ENCODE measurements around the gene FBLN1.

DNA sequence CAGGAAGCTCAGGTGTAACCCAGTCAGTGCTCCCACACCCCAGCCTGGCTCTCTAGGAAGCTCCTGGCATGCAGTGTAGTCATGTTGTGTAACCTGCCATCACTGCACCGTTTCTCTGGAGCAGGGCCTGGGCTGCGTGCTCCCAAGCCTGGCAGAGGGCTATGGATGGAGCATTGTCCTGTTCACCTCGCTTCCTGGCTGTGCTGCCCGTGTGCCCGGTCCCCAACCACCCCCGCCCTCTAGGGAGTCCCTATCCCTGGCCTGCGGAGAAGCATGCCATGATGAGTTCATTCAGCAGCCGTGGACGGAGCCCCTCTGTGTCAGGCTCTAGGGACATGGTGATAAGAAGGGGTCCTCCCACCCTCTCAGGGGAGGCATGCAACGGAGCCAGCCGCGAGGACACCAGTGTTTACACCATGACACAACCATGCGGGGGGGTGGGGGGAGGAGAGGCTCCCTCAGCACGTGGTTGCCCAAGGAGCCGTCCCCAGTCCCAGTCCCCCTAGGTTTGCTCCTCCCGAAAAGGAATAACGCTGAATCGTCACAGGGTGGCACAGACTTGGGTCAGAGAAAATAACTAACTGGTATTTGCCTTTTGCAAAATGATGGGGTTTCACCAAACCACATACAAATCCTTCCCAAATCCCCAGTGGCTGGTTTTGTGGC is 73.1 kb downstream of the FBLN1 start:
- TF ChIP-seq, protein P1, sequence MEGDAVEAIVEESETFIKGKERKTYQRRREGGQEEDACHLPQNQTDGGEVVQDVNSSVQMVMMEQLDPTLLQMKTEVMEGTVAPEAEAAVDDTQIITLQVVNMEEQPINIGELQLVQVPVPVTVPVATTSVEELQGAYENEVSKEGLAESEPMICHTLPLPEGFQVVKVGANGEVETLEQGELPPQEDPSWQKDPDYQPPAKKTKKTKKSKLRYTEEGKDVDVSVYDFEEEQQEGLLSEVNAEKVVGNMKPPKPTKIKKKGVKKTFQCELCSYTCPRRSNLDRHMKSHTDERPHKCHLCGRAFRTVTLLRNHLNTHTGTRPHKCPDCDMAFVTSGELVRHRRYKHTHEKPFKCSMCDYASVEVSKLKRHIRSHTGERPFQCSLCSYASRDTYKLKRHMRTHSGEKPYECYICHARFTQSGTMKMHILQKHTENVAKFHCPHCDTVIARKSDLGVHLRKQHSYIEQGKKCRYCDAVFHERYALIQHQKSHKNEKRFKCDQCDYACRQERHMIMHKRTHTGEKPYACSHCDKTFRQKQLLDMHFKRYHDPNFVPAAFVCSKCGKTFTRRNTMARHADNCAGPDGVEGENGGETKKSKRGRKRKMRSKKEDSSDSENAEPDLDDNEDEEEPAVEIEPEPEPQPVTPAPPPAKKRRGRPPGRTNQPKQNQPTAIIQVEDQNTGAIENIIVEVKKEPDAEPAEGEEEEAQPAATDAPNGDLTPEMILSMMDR (IDR thresholded peaks at IDR 0.05), result no peak
- TF ChIP-seq POLR2A (IDR thresholded peaks at IDR 0.05), result no peak
- no peak for TF ChIP-seq POLR2AphosphoS5 (IDR thresholded peaks at IDR 0.05)

All from transverse colon (tissue), 4 donors.